Measurements from ENCODE around the gene BCAS3.

Gene BCAS3

GRCh38 chr17:61302953-61303816 is 625.5 kb downstream of the BCAS3 start:
- in situ Hi-C loops (cut with MboI; ENCODE audit: low sequenced_read_pairs), result no loop called here

GRCh38 chr17:61303817-61304096 is 626.1 kb downstream of the BCAS3 start:
- in situ Hi-C loops (cut with MboI; ENCODE audit: low sequenced_read_pairs), result no loop called here

GRCh38 chr17:61305024-61305423 is 627.4 kb downstream of the BCAS3 start:
- in situ Hi-C loops (cut with MboI; ENCODE audit: low sequenced_read_pairs), result no loop called here

DNA sequence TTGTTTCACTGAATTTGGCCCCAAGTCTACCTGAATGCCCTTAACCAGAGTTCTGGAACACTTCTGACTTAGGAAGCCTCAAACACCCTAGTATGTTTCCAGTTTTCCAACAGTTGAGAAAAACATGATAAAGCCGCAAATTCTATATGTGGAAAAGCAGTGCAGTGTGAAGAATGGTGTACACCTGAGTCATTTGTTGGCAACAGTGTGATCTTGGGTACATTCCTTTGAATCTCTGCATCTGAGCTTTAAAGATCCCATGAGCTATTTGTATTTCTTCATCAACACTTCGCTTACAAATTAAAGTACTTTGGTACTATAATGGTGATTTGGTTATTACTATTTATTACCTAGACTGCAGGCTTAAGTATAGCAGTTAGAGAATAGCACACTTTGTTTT is 628.4 kb downstream of the BCAS3 start:
- in situ Hi-C loops (cut with MboI; ENCODE audit: low sequenced_read_pairs), result no loop called here

GRCh38 chr17:61307905-61308886 is 630.5 kb downstream of the BCAS3 start:
- in situ Hi-C loops (cut with MboI; ENCODE audit: low sequenced_read_pairs), result no loop called here

GRCh38 chr17:61309362-61310256 is 632.0 kb downstream of the BCAS3 start:
- in situ Hi-C loops (cut with MboI; ENCODE audit: low sequenced_read_pairs), result no loop called here

DNA sequence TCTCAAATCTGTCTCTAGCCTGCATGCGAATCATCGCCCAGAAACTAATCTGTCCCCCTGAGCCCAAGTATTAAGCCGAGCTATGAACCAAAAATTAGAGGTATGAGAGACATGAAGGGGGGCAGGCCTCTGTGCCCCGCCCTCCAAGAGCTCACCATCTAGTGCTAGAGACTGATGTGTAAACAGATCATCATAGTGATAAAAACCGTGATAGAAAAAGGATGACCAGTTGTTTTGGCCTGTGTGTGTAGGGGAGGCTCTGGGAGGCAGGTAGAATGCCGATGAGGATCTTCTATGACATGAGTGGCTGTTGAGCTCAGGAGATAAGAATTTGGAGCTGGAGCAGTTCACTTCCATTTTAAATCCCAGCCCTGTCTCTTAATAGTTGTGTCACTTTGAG is 632.9 kb downstream of the BCAS3 start:
- in situ Hi-C loops (cut with MboI; ENCODE audit: low sequenced_read_pairs), result no loop called here

DNA sequence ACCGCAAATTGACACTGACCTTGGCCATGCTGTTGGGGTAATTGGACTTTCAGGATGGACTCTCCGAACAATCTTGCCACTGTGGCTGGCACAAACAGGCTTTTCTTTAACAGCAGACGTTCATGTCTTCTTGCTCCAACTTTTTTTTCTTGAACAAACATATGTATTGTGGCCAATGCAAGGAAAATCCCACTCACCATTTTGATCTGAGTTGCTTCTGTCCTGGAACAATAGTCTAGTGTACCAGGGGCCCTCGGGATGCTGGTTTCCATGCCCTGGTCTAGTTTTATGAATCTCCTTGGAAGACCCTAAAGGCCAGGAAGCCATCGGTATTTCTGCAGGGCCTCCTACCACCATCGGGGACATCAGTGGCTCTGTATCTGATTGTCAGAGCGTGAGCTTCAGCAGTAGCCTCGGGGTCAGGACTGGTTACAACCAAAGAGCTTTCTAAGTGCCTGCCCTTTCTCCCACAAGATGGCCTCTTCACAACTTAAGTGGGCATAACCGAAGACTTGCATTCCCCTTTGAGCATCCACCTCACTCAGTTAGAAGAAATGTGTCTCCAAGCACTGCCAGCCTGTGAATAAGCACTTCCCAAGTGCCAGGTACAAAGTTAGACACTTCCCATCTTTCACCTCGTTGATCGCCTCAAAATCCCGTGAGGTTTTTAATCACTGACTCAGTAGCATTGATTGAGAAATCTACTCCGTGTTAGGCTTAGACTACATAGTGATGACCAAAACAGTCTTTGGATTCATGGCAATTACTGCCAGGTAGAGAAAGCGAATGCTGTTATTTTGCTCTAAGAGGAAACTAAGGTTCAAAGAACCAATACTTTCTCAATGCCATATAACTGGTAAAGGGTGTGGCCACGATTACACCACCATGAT is 635.0 kb downstream of the BCAS3 start:
- in situ Hi-C loops (cut with MboI; ENCODE audit: low sequenced_read_pairs), result no loop called here

- in situ Hi-C loops (cut with MboI; ENCODE audit: low sequenced_read_pairs), result no loop called here
Measured at GRCh38 chr17:61313461-61314326, 636.0 kb downstream of the BCAS3 start.

- in situ Hi-C loops (cut with MboI; ENCODE audit: low sequenced_read_pairs), result no loop called here
Measured at GRCh38 chr17:61314368-61315078, 636.9 kb downstream of the BCAS3 start.

DNA sequence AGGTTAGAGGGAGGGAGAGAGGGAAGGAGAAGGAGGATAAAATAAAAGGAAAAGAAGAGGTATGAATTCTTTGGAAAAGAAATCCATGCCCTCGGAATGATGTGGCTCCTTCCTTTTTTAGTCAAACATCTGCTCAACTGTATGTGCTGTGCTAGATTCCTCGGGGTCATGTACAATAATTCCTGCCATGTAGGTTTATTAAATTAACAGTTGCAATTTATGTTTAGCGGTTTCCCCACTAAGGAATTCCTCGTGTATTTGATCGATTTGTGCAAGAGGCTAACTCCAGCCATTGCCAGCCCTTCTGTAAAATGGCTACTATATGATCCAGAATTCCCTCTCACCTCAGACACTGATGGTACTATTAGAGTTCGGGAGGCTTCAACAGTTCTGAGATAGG is 639.0 kb downstream of the BCAS3 start:
- in situ Hi-C loops (cut with MboI; ENCODE audit: low sequenced_read_pairs), result no loop called here

- in situ Hi-C loops (cut with MboI; ENCODE audit: low sequenced_read_pairs), result no loop called here
Measured at GRCh38 chr17:61317779-61318178, 640.1 kb downstream of the BCAS3 start.

- in situ Hi-C loops (cut with MboI; ENCODE audit: low sequenced_read_pairs), result no loop called here
Measured at GRCh38 chr17:61318684-61319098, 641.0 kb downstream of the BCAS3 start.

DNA sequence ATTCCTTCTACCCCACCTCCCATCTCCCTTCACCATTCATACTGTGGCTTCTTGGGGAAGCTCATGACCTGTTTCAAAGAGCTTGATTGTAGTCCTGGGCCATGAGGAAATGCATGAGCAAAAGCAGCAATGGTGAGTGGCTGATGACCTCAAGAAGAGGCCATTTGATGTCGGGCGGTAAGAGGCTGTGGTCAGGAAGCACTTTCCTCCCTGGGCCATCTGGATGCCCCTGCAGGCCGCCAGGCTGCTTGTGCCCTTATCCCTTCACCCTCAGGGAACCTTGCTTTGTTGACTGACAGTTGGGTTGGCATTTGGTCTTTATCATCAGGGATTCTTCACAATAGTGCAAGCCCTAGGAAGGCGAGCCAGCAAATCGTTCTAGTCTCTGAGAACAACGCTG is 643.7 kb downstream of the BCAS3 start:
- in situ Hi-C loops (cut with MboI; ENCODE audit: low sequenced_read_pairs), result no loop called here

- in situ Hi-C loops (cut with MboI; ENCODE audit: low sequenced_read_pairs), result no loop called here
Measured at GRCh38 chr17:61322325-61323002, 644.8 kb downstream of the BCAS3 start.

- in situ Hi-C loops (cut with MboI; ENCODE audit: low sequenced_read_pairs), result no loop called here
Measured at GRCh38 chr17:61323003-61323908, 645.6 kb downstream of the BCAS3 start.

Measured in HL-60/S4 treated with phorbol 12-myristate 13-acetate at 8.2 ng/mL for 4 days and 3 days (cell line).